HG03064 (cell line): ENCODE data around the gene SOCS3.

ENCODE experiments used
- ATAC-seq: cut with Tn5 transposase; IDR thresholded peaks from one replicate; pipeline ENCODE4 v1.9.1; 2021; ENCODE audit warnings: low read depth; ENCODE audit not compliant: unreplicated experiment

The SOCS3 gene

GRCh38 chr17:78391051-78391431 is 31.2 kb upstream of the SOCS3 start:
- no peak for ATAC-seq

- no peak for ATAC-seq
Measured at GRCh38 chr17:78390241-78391050, 30.6 kb upstream of the SOCS3 start.

GRCh38 chr17:78387977-78388941 is 28.4 kb upstream of the SOCS3 start:
- ATAC-seq, result no peak

- ATAC-seq, result no peak
Measured at GRCh38 chr17:78384479-78385175, 24.8 kb upstream of the SOCS3 start.

- no peak for ATAC-seq
Measured at GRCh38 chr17:78383725-78384471, 24.0 kb upstream of the SOCS3 start.

GRCh38 chr17:78381601-78382232 is 21.8 kb upstream of the SOCS3 start:
- ATAC-seq, result no peak

- no peak for ATAC-seq
Measured at GRCh38 chr17:78380370-78380769, 20.5 kb upstream of the SOCS3 start.

- ATAC-seq, result no peak
Measured at GRCh38 chr17:78379131-78379491, 19.2 kb upstream of the SOCS3 start.

- no peak for ATAC-seq
Measured at GRCh38 chr17:78378225-78379130, 18.6 kb upstream of the SOCS3 start, which contains the start of gene PGS1. Gene PGS1, plus strand, starts transcription at chr17:78378649. Its CDS starts 17 bp downstream, at chr17:78378666.

GRCh38 chr17:78377858-78378224 is 18.0 kb upstream of the SOCS3 start:
- no peak for ATAC-seq

- ATAC-seq, result no peak
Measured at GRCh38 chr17:78376161-78376560, 16.3 kb upstream of the SOCS3 start.

- ATAC-seq, result no peak
Measured at GRCh38 chr17:78375401-78376151, 15.7 kb upstream of the SOCS3 start.

- no peak for ATAC-seq
Measured at GRCh38 chr17:78374631-78375274, 14.9 kb upstream of the SOCS3 start.

- no peak for ATAC-seq
Measured at GRCh38 chr17:78374189-78374588, 14.3 kb upstream of the SOCS3 start.

GRCh38 chr17:78372841-78373240 is 13.0 kb upstream of the SOCS3 start:
- no peak for ATAC-seq

GRCh38 chr17:78371056-78371455 is 11.2 kb upstream of the SOCS3 start:
- ATAC-seq, result no peak

- ATAC-seq, result no peak
Measured at GRCh38 chr17:78369791-78370381, 10.0 kb upstream of the SOCS3 start.
